DOHH2 (cell line): ENCODE measurements around the gene NSMF.

ENCODE experiments used
- CTCF ChIP-seq: fragments of 200-600 bp; sonication (generic); IDR thresholded peaks from one replicate; pipeline ENCODE4 v1.5.1; 2014; ENCODE audit warnings: antibody characterized with exemption, mild to moderate bottlenecking, low read depth, low read length; ENCODE audit not compliant: poor library complexity, severe bottlenecking
- EZH2phosphoT487 ChIP-seq: fragments of 200-600 bp; sonication (generic); IDR thresholded peaks from 2 replicates; pipeline ENCODE4 v1.6.1; 2017; ENCODE audit warnings: borderline replicate concordance, mild to moderate bottlenecking, antibody characterized with exemption, low read length, moderate library complexity, mixed read lengths

GRCh38 chr9:137423514-137424291 is 35.4 kb downstream of the NSMF start:
- TF ChIP-seq CTCF = no peak
- TF ChIP-seq EZH2phosphoT487 = no peak
